C4-2B (cell line): ENCODE results near the gene SERPINB11.

Source experiments
- CTCF ChIP-seq: fragments of 450-650 bp; conservative IDR thresholded peaks from 2 replicates; pipeline ENCODE4 v1.5.1; 2017; ENCODE audit warnings: mild to moderate bottlenecking
- ZFX ChIP-seq: fragments of 450-650 bp; IDR thresholded peaks from 2 replicates; pipeline ENCODE4 v1.6.1; 2017

- TF ChIP-seq CTCF (no peak), ZFX (no peak)
Measured at GRCh38 chr18:63757541-63757940, 54.8 kb downstream of the SERPINB11 start.
